HEK293T (cell line): ENCODE data around the gene PTPRD.

Source experiments
- BHLHE40 ChIP-seq: fragments of 450-650 bp; IDR thresholded peaks from 2 replicates; pipeline ENCODE4 v1.6.1; 2016; ENCODE audit warnings: mild to moderate bottlenecking, moderate library complexity, borderline replicate concordance
- CTBP1 ChIP-seq: fragments of 450-650 bp; IDR thresholded peaks from 2 replicates; pipeline ENCODE4 v1.6.1; 2016; ENCODE audit warnings: borderline replicate concordance
- FOXM1 ChIP-seq: fragments of 450-650 bp; IDR thresholded peaks from 2 replicates; pipeline ENCODE4 v1.6.1; 2017; ENCODE audit warnings: mild to moderate bottlenecking, borderline replicate concordance
- HDGF ChIP-seq: fragments of 450-650 bp; IDR thresholded peaks from 2 replicates; pipeline ENCODE4 v1.6.1; 2017; ENCODE audit warnings: antibody characterized with exemption, borderline replicate concordance
- SP1 ChIP-seq: fragments of 450-650 bp; IDR thresholded peaks from 2 replicates; pipeline ENCODE4 v1.6.1; 2017

DNA sequence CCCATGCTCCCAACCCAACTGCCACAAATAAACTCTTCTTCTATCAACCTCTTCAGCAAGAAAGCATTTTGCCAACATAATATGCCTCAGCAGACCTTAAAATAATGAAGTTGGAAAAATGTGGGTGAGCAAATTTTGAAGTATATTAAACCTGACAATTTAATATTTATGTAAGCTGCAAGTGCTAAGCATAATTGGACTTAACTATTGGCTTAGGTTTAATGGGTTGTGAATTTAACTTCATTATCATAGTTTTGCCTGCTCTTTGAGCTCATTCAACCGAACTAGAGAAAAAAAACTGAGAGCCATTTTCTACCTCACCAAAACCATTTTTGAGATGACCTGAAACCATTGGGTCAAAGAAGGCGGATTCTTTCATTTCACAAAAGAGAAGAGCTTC, 2007.7 kb downstream of the PTPRD start:
- no peak for TF ChIP-seq SP1
- no peak for TF ChIP-seq BHLHE40
- no peak for TF ChIP-seq FOXM1
- no peak for TF ChIP-seq HDGF
- no peak for TF ChIP-seq CTBP1
